Trophoblast cell (in vitro differentiated cells and primary cell): ENCODE data around the gene DLG1.

Experiments
- DNase-seq, 2 donors: peaks; one replicate each; pipeline ENCODE4 v3.0.0-alpha.2; 2016
- H2AFZ ChIP-seq: 2 replicates; pipeline ENCODE4 v1.6.1; 2013; ENCODE audit warnings: low read length, moderate library complexity, mild to moderate bottlenecking; ENCODE audit not compliant: insufficient read depth, poor library complexity
- H2AK5ac ChIP-seq: 2 replicates; pipeline ENCODE4 v1.6.1; 2013; ENCODE audit warnings: mild to moderate bottlenecking, low read length
- H2BK120ac ChIP-seq: 2 replicates; pipeline ENCODE4 v1.6.1; 2013; ENCODE audit warnings: low read length, mild to moderate bottlenecking, moderate library complexity; ENCODE audit not compliant: insufficient read depth, poor library complexity
- H2BK12ac ChIP-seq: 2 replicates; pipeline ENCODE4 v1.6.1; 2013; ENCODE audit warnings: mild to moderate bottlenecking, low read length, moderate library complexity
- H2BK5ac ChIP-seq: 2 replicates; pipeline ENCODE4 v1.6.1; 2013; ENCODE audit warnings: low read length, low read depth, moderate library complexity, mild to moderate bottlenecking; ENCODE audit not compliant: poor library complexity
- H3K14ac ChIP-seq: 2 replicates; pipeline ENCODE4 v1.6.1; 2013; ENCODE audit warnings: mild to moderate bottlenecking, low read length
- H3K18ac ChIP-seq: 2 replicates; pipeline ENCODE4 v1.6.1; 2013; ENCODE audit warnings: mild to moderate bottlenecking, low read length
- H3K23ac ChIP-seq: 2 replicates; pipeline ENCODE4 v1.6.1; 2013; ENCODE audit warnings: low read length
- H3K27ac ChIP-seq: 2 replicates; pipeline ENCODE4 v1.5.1; 2013; ENCODE audit warnings: low read depth, mild to moderate bottlenecking, inconsistent platforms, low read length, moderate library complexity
- H3K27me3 ChIP-seq: 2 replicates; pipeline ENCODE4 v1.6.1; 2013; ENCODE audit warnings: inconsistent platforms, mild to moderate bottlenecking, low read length, moderate library complexity; ENCODE audit not compliant: insufficient read depth
- H3K36me3 ChIP-seq, 2 experiments: 1 replicate in 1 of 2; 2 replicates in 1 of 2; pipeline ENCODE4 v1.6.1; 2013; ENCODE audit warnings: low read length in 2 of 2, mild to moderate bottlenecking in 2 of 2, moderate library complexity in 1 of 2; ENCODE audit not compliant: insufficient read depth in 2 of 2, control insufficient read depth in 1 of 2
- H3K4ac ChIP-seq: 2 replicates; pipeline ENCODE4 v1.6.1; 2013; ENCODE audit warnings: low read depth, mild to moderate bottlenecking, low read length, moderate library complexity
- H3K4me1 ChIP-seq, 2 experiments: 1 replicate in 1 of 2; 2 replicates in 1 of 2; pipeline ENCODE4 v1.6.1; 2013; ENCODE audit warnings: low read length in 2 of 2, mild to moderate bottlenecking in 2 of 2, moderate library complexity in 1 of 2; ENCODE audit not compliant: insufficient read depth in 2 of 2, control insufficient read depth in 1 of 2
- H3K4me2 ChIP-seq: 2 replicates; pipeline ENCODE4 v1.6.1; 2013; ENCODE audit warnings: inconsistent platforms, mild to moderate bottlenecking, low read length, moderate library complexity
- H3K4me3 ChIP-seq: 2 replicates; pipeline ENCODE4 v1.5.1; 2013; ENCODE audit warnings: mild to moderate bottlenecking, low read depth, low read length, inconsistent platforms
- H3K79me1 ChIP-seq: one replicate; pipeline ENCODE4 v1.6.1; 2013; ENCODE audit warnings: low read length
- H3K79me2 ChIP-seq: 2 replicates; pipeline ENCODE4 v1.6.1; 2013; ENCODE audit warnings: low read length, mild to moderate bottlenecking; ENCODE audit not compliant: control insufficient read depth, insufficient read depth, poor library complexity
- H3K9ac ChIP-seq: 2 replicates; pipeline ENCODE4 v1.6.1; 2013; ENCODE audit warnings: mild to moderate bottlenecking, low read length
- H3K9me3 ChIP-seq: 2 replicates; pipeline ENCODE4 v1.6.1; 2013; ENCODE audit warnings: low read depth, mild to moderate bottlenecking, control low read depth, inconsistent platforms, low read length; ENCODE audit not compliant: insufficient read depth
- H4K12ac ChIP-seq: 2 replicates; pipeline ENCODE4 v1.6.1; 2013; ENCODE audit warnings: low read depth, mild to moderate bottlenecking, low read length, moderate library complexity
- H4K8ac ChIP-seq: 2 replicates; pipeline ENCODE4 v1.6.1; 2013; ENCODE audit warnings: low read depth, mild to moderate bottlenecking, low read length, moderate library complexity
- H4K91ac ChIP-seq: one replicate; pipeline ENCODE4 v1.6.1; 2013; ENCODE audit warnings: low read depth, mild to moderate bottlenecking, low read length, moderate library complexity
- WGBS: extraction: QIAGEN DNeasy Blood & Tissue Kit; methylation state at CpG from one replicate; pipeline ENCODE4 v1.1.7; 2013; ENCODE audit warnings: missing lambda C conversion rate; ENCODE audit not compliant: insufficient read length, insufficient coverage; ENCODE audit errors: extremely low coverage; 5-methylcytosine and 5-hydroxymethylcytosine counted together

Gene DLG1

DNA sequence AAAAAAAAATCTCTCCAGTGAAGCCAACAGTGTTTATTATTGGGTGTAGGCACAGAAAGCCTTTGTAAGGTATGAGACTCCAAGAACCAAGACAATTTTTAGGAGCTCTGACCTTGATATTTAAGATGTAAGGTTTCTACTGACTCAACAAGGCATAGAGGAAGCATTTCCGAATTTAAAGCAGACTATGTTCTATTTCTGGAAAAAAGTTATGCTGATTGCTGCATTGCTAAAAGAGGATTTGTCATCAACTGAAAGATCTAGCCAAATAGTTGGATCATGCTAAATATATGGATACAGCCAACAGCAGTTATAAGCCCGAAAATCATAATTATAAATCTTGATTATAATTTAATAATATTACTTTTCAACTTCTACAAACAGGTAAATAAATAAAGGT is 215.5 kb downstream of the DLG1 start:
- no peak overlapping the region for H2AFZ ChIP-seq
- no peak overlapping the region for H3K4me3 ChIP-seq
- no peaks in the 10 kb centered on the region for H3K79me2 ChIP-seq
- H3K4me2 ChIP-seq = no peak overlapping the region
- H3K4me1 ChIP-seq = peaks cover 0 to 1% of the 10 kb centered on the region in 2 experiments
- H3K27me3 ChIP-seq = no peaks in the 10 kb centered on the region
- no peaks in the 10 kb centered on the region for H3K9me3 ChIP-seq
- H3K14ac ChIP-seq = no peak overlapping the region
- no peak overlapping the region for H3K23ac ChIP-seq
- H3K4ac ChIP-seq = no peak overlapping the region
- no CpG with 5 or more reads among the region's 2 CpGs for WGBS
- H3K18ac ChIP-seq = no peak overlapping the region
- H4K91ac ChIP-seq = no peak overlapping the region
- H2BK12ac ChIP-seq = no peak overlapping the region
- H4K8ac ChIP-seq = no peak overlapping the region
- H2BK5ac ChIP-seq = no peak overlapping the region
- H2AK5ac ChIP-seq = no peak overlapping the region
- no peak for DNase-seq
- H3K79me1 ChIP-seq = no peaks in the 10 kb centered on the region
- H2BK120ac ChIP-seq = no peak overlapping the region
- H3K27ac ChIP-seq = no peak overlapping the region
- H4K12ac ChIP-seq = no peak overlapping the region
- H3K9ac ChIP-seq = no peak overlapping the region
- peaks cover 2 to 7% of the 10 kb centered on the region in 2 experiments for H3K36me3 ChIP-seq

- Histone ChIP-seq H2AK5ac (no peak overlapping the region), H2BK12ac (no peak overlapping the region), H3K14ac (no peak overlapping the region), H3K79me2 (no peaks in the 10 kb centered on the region), H3K36me3 (peaks cover 4 to 6% of the 10 kb centered on the region in 2 experiments), H2BK120ac (no peak overlapping the region), H4K12ac (no peak overlapping the region), H3K27ac (no peak overlapping the region), H4K8ac (no peak overlapping the region), H4K91ac (no peak overlapping the region), H3K9me3 (no peaks in the 10 kb centered on the region), H3K79me1 (no peaks in the 10 kb centered on the region), H3K4me2 (no peak overlapping the region), H3K4ac (no peak overlapping the region), H3K27me3 (no peaks in the 10 kb centered on the region), H3K18ac (no peak overlapping the region), H3K4me1 (peaks cover 0 to 1% of the 10 kb centered on the region in 2 experiments), H3K23ac (no peak overlapping the region), H3K4me3 (no peak overlapping the region), H2AFZ (no peak overlapping the region), H2BK5ac (no peak overlapping the region), H3K9ac (no peak overlapping the region)
- no CpG with 5 or more reads among the region's 10 CpGs for WGBS
- DNase-seq = no peak
Measured at GRCh38 chr3:197080344-197080743, 218.1 kb downstream of the DLG1 start.

DNA sequence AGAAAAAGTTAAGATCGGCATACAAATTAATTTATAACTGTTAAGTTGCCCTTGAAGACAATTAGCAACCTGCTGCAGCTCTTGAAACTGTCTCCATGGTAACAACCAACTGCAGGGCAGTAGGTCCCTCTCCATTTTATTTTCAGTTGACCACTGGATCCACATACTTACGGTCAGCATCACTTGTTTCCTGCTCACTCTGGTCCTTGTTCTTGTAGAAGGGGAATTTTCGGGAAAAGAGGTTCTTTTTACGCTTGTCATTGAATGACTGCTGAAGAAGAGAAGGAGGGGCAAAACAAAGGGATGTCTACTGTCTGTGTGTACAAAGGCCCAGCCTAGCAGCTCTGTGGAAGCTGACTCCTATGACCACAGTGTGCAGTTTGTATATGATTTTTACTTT is 222.0 kb downstream of the DLG1 start:
- no peak overlapping the region for H3K27ac ChIP-seq
- H3K14ac ChIP-seq = no peak overlapping the region
- H3K36me3 ChIP-seq = peaks cover 4 to 6% of the 10 kb centered on the region in 2 experiments
- H3K79me2 ChIP-seq = no peaks in the 10 kb centered on the region
- H2AK5ac ChIP-seq = no peak overlapping the region
- peak overlapping the region; percentile 66 for H3K23ac ChIP-seq
- H3K18ac ChIP-seq = no peak overlapping the region
- H3K4me2 ChIP-seq = no peak overlapping the region
- no peaks in the 10 kb centered on the region for H3K27me3 ChIP-seq
- H3K79me1 ChIP-seq = no peaks in the 10 kb centered on the region
- no peak overlapping the region for H3K4me3 ChIP-seq
- H3K4ac ChIP-seq = no peak overlapping the region
- H4K8ac ChIP-seq = no peak overlapping the region
- H4K12ac ChIP-seq = no peak overlapping the region
- H2BK12ac ChIP-seq = no peak overlapping the region
- H3K9me3 ChIP-seq = no peaks in the 10 kb centered on the region
- no peak for DNase-seq
- no peak overlapping the region for H2BK120ac ChIP-seq
- H3K4me1 ChIP-seq = no peaks in the 10 kb centered on the region
- no peak overlapping the region for H2AFZ ChIP-seq
- H4K91ac ChIP-seq = no peak overlapping the region
- H3K9ac ChIP-seq = no peak overlapping the region
- H2BK5ac ChIP-seq = no peak overlapping the region
- no CpG with 5 or more reads among the region's 4 CpGs for WGBS

- WGBS = no CpG with 5 or more reads among the region's 1 CpG
- DNase-seq = no peak
Measured at GRCh38 chr3:197068077-197068476, 230.3 kb downstream of the DLG1 start.

More at GRCh38 chr3:197068077-197068476, 230.3 kb downstream of the DLG1 start:
- Histone ChIP-seq H3K27ac (no peak overlapping the region), H3K27me3 (no peaks in the 10 kb centered on the region), H2BK120ac (no peak overlapping the region), H3K23ac (no peak overlapping the region), H4K91ac (no peak overlapping the region), H2BK12ac (no peak overlapping the region), H3K14ac (no peak overlapping the region), H2BK5ac (no peak overlapping the region), H3K4ac (no peak overlapping the region), H2AK5ac (no peak overlapping the region), H3K9me3 (no peaks in the 10 kb centered on the region), H3K4me3 (no peak overlapping the region), H4K8ac (no peak overlapping the region), H3K79me2 (no peaks in the 10 kb centered on the region), H2AFZ (no peak overlapping the region), H3K9ac (no peak overlapping the region), H3K4me1 (no peaks in the 10 kb centered on the region), H3K36me3 (peaks cover 3 to 4% of the 10 kb centered on the region in 2 experiments), H3K79me1 (no peaks in the 10 kb centered on the region), H3K18ac (no peak overlapping the region), H4K12ac (no peak overlapping the region), H3K4me2 (no peak overlapping the region)
